HepG2 (cell line): ENCODE data around the gene ITGB5. TPM values are rescaled to one million over a fixed set of nuclear protein-coding genes. Genes with fewer than 3 reads are reported as not detected.

Experiments
- HIVEP1 ChIP-seq: sonication (generic); formaldehyde crosslinking; IDR thresholded peaks from 2 replicates; pipeline ENCODE4 v1.4.0; 2020; ENCODE audit warnings: mild to moderate bottlenecking, missing genetic modification reagents
- HMGXB3 ChIP-seq: sonication (generic); formaldehyde crosslinking; IDR thresholded peaks from 2 replicates; pipeline ENCODE4 v1.4.0; 2020; ENCODE audit warnings: missing genetic modification reagents, borderline replicate concordance
- HNF4G ChIP-seq, 2 experiments: sonication (generic) in 1 of 2; formaldehyde crosslinking in 1 of 2; IDR thresholded peaks; 2 replicates each; pipeline versions ENCODE4 v1.4.0 to v1.6.1; 2011 to 2020; ENCODE audit warnings: borderline replicate concordance in 2 of 2, low read depth in 2 of 2, mild to moderate bottlenecking in 2 of 2, low read length in 1 of 2, missing genetic modification reagents in 1 of 2, moderate library complexity in 1 of 2
- MIXL1 ChIP-seq: IDR thresholded peaks from 2 replicates; pipeline ENCODE4 v1.6.1; 2016
- MLX ChIP-seq: IDR thresholded peaks from 2 replicates; pipeline ENCODE4 v1.6.1; 2016
- NAIF1 ChIP-seq: sonication (generic); formaldehyde crosslinking; IDR thresholded peaks from 2 replicates; pipeline ENCODE4 v1.5.0; 2020; ENCODE audit warnings: mild to moderate bottlenecking, missing genetic modification reagents, borderline replicate concordance
- NFE2L2 ChIP-seq: fragments of 150-350 bp; IDR thresholded peaks from 2 replicates; pipeline ENCODE4 v1.6.1; 2014; ENCODE audit warnings: low read length
- NFIC ChIP-seq: IDR thresholded peaks from 2 replicates; pipeline ENCODE4 v1.6.1; 2012; ENCODE audit warnings: mild to moderate bottlenecking, low read length, inconsistent platforms
- NFYC ChIP-seq: IDR thresholded peaks from 2 replicates; pipeline ENCODE4 v1.6.1; 2016; ENCODE audit warnings: missing genetic modification reagents, missing compliant biosample characterization
- NR2F1 ChIP-seq, 2 experiments: fragments of 450-650 bp in 1 of 2; formaldehyde crosslinking in 1 of 2; IDR thresholded peaks; 2 replicates each; pipeline versions ENCODE4 v1.5.0 to v1.6.1; 2016 to 2020; ENCODE audit warnings: mild to moderate bottlenecking in 1 of 2, missing compliant biosample characterization in 1 of 2, missing genetic modification reagents in 1 of 2, moderate library complexity in 1 of 2
- RFXAP ChIP-seq: sonication (generic); formaldehyde crosslinking; IDR thresholded peaks from 2 replicates; pipeline ENCODE4 v1.4.0; 2020; ENCODE audit warnings: missing genetic modification reagents, borderline replicate concordance
- TBX2 ChIP-seq: sonication (generic); formaldehyde crosslinking; IDR thresholded peaks from 2 replicates; pipeline ENCODE4 v1.5.0; 2020; ENCODE audit warnings: missing genetic modification reagents, mild to moderate bottlenecking, borderline replicate concordance
- YEATS2 ChIP-seq: sonication (generic); formaldehyde crosslinking; IDR thresholded peaks from 2 replicates; pipeline ENCODE4 v1.4.0; 2020; ENCODE audit warnings: missing genetic modification reagents, borderline replicate concordance
- ZMAT5 ChIP-seq: sonication (generic); formaldehyde crosslinking; IDR thresholded peaks from 2 replicates; pipeline ENCODE4 v1.5.0; 2020; ENCODE audit warnings: mild to moderate bottlenecking, low read depth, missing genetic modification reagents, borderline replicate concordance
- ZNF282 ChIP-seq: fragments of 450-650 bp; IDR thresholded peaks from 2 replicates; pipeline ENCODE4 v1.6.1; 2018; ENCODE audit not compliant: partially characterized antibody
- ZNF335 ChIP-seq: sonication (generic); formaldehyde crosslinking; IDR thresholded peaks from 2 replicates; pipeline ENCODE4 v1.4.0; 2020; ENCODE audit warnings: missing genetic modification reagents
- ZNF337 ChIP-seq: sonication (generic); formaldehyde crosslinking; IDR thresholded peaks from 2 replicates; pipeline ENCODE4 v1.5.1; 2020; ENCODE audit warnings: missing genetic modification reagents, low read depth, mild to moderate bottlenecking, borderline replicate concordance
- ZNF33A ChIP-seq: sonication (generic); formaldehyde crosslinking; IDR thresholded peaks from 2 replicates; pipeline ENCODE4 v1.5.1; 2020; ENCODE audit warnings: missing genetic modification reagents, mild to moderate bottlenecking, moderate library complexity, borderline replicate concordance
- ZNF639 ChIP-seq: conservative IDR thresholded peaks from 2 replicates; pipeline ENCODE4 v1.6.1; 2018; ENCODE audit warnings: missing genetic modification reagents
- ZNF781 ChIP-seq: sonication (generic); formaldehyde crosslinking; IDR thresholded peaks from 2 replicates; pipeline ENCODE4 v1.5.1; 2020; ENCODE audit warnings: borderline replicate concordance, mild to moderate bottlenecking, missing genetic modification reagents; ENCODE audit errors: not compliant biosample characterization
- ZNF839 ChIP-seq: sonication (generic); formaldehyde crosslinking; IDR thresholded peaks from 2 replicates; pipeline ENCODE4 v1.4.0; 2020; ENCODE audit warnings: missing genetic modification reagents, mild to moderate bottlenecking, borderline replicate concordance
- polyA plus RNA-seq, 8 experiments: library from polyadenylated mRNA; depleted of rRNA in 3 of 8; stranded (reverse) in 7 of 8; unstranded in 1 of 8; fragments of >200 nt; fragmentation: Illumina TruSeq in 4 of 8; extraction: Trizol in 4 of 8; gene quantifications; 2 replicates each; pipeline versions ENCODE4 v1.2.1 to v1.2.3, GENCODE V29; 2011 to 2016; ENCODE audit warnings: low read depth in 4 of 8, missing spikeins in 1 of 8, mixed read lengths in 1 of 8; ENCODE audit not compliant: insufficient read depth in 1 of 8
- total RNA-seq, 5 experiments: library from RNA; depleted of rRNA; stranded (reverse); fragments of >200 nt; fragmentation: Illumina TruSeq; extraction: Trizol; gene quantifications; 2 replicates each; pipeline ENCODE4 v1.2.3, GENCODE V29; 2016; ENCODE audit warnings: low read depth in 1 of 5

Gene ITGB5
- total and polyA plus RNA-seq, 2 of the 13 experiments (the other 11 are each of a cell fraction or from before 2014, with no cell fraction given): 74.1 to 343 TPM

GRCh38 chr3:124834723-124835718, 52.1 kb downstream of the ITGB5 start (continued):
- TF ChIP-seq NR2F1 (CRISPR knock-in tag; IDR thresholded peaks at IDR 0.05) (peak; percentile 68 to 95), NFYC (CRISPR knock-in tag) (no peak), TBX2 (CRISPR knock-in tag) (peak; percentile 99), HIVEP1 (CRISPR knock-in tag) (peak; percentile 67; the same call in 1 of the 2 replicates), MIXL1 (CRISPR knock-in tag) (peak; percentile 4), ZMAT5 (no peak), MLX (CRISPR knock-in tag) (peak; percentile 95), ZNF639 (CRISPR knock-in tag) (0 out of 2 replicates have a peak, but pooled peaks have one; percentile 53), ZNF839 (CRISPR knock-in tag) (0 out of 2 replicates have a peak, but pooled peaks have one; percentile 82), YEATS2 (peak; percentile 36; the same call in 1 of the 2 replicates), ZNF337 (no peak), HNF4G (IDR thresholded peaks at IDR 0.05; ENCODE audit: borderline replicate concordance, low read depth, low read length) (peak; percentile 81), HNF4G (CRISPR knock-in tag; IDR thresholded peaks at IDR 0.05; ENCODE audit: borderline replicate concordance, low read depth) (peak; percentile 62; the same call in 1 of the 2 replicates), ZNF335 (CRISPR knock-in tag) (no peak), ZNF33A (CRISPR knock-in tag) (no peak), HMGXB3 (CRISPR knock-in tag) (no peak), NAIF1 (CRISPR knock-in tag) (no peak), NFIC (peak; percentile 86), ZNF781 (peak; percentile 98), NFE2L2 (peak; percentile 74), RFXAP (CRISPR knock-in tag) (no peak; the same call in none of the 2 replicates), ZNF282 (no peak)
